ENCODE data around the gene SORCS3. TPM values are rescaled to one million over a fixed set of nuclear protein-coding genes. Genes with fewer than 3 reads are reported as not detected.
A peak's percentile ranks its signal among the peaks of the same experiment; 100 is the strongest.

SORCS3 gene
- total and polyA plus RNA-seq, 7 donors, result 0.15 to 1.1 (median 0.33) TPM; not detected in 2

- no peak overlapping the region for H3K4me3 ChIP-seq
- 76 to 84% methylated on average over 3 of the region's 3 CpGs for WGBS, 2 donors
- no peaks in the 10 kb centered on the region for H3K36me3 ChIP-seq
- peaks cover 0 to 24% (median 15%) of the 10 kb centered on the region in 4 donors for H3K4me1 ChIP-seq
- intact Hi-C loops (cut with DNase I), result no loop called here
- no peak for DNase-seq
- H3K27ac ChIP-seq, result peak overlapping the region in 1 of 4 donors; percentile 52
- no peaks in the 10 kb centered on the region for H3K9me3 ChIP-seq
- TF ChIP-seq CTCF (IDR thresholded peaks at IDR 0.05), result no peak
- TF ChIP-seq POLR2A (IDR thresholded peaks at IDR 0.05), result no peak
- no peak for TF ChIP-seq POLR2AphosphoS5 (IDR thresholded peaks at IDR 0.05)
- TF ChIP-seq EP300 (IDR thresholded peaks at IDR 0.05), result no peak
- H3K27me3 ChIP-seq, result no peaks in the 10 kb centered on the region
Measured at GRCh38 chr10:104731192-104731591, 90.1 kb downstream of the SORCS3 start.

GRCh38 chr10:104732222-104732621 lies 91.1 kb downstream of the SORCS3 start:
- Histone ChIP-seq H3K4me3 (no peak overlapping the region), H3K27me3 (no peaks in the 10 kb centered on the region), H3K36me3 (no peaks in the 10 kb centered on the region), H3K27ac (peak overlapping the region; percentile 29 to 52 (median 50)), H3K4me1 (peaks cover 0 to 26% (median 18%) of the 10 kb centered on the region in 4 donors), H3K9me3 (no peaks in the 10 kb centered on the region)
- intact Hi-C loops (cut with DNase I), result no loop called here
- no peak for DNase-seq
- TF ChIP-seq POLR2AphosphoS5 (IDR thresholded peaks at IDR 0.05), result peak in 3 of 4 donors; percentile 28 to 73 (median 32)
- no peak for TF ChIP-seq POLR2A (IDR thresholded peaks at IDR 0.05)
- TF ChIP-seq EP300 (IDR thresholded peaks at IDR 0.05), result peak; percentile 4 to 95 (median 68)
- 49 to 60% methylated on average over 3 of the region's 3 CpGs for WGBS, 2 donors

GRCh38 chr10:104734433-104734832 lies 93.3 kb downstream of the SORCS3 start:
- 46 to 48% methylated on average over 2 of the region's 2 CpGs for WGBS, 2 donors
- DNase-seq, result no peak
- no peaks in the 10 kb centered on the region for H3K27me3 ChIP-seq
- TF ChIP-seq EP300 (IDR thresholded peaks at IDR 0.05), result no peak
- TF ChIP-seq CTCF (IDR thresholded peaks at IDR 0.05), result no peak
- no peak for TF ChIP-seq POLR2A (IDR thresholded peaks at IDR 0.05)
- TF ChIP-seq POLR2AphosphoS5 (IDR thresholded peaks at IDR 0.05), result no peak
- H3K9me3 ChIP-seq, result no peaks in the 10 kb centered on the region
- no peaks in the 10 kb centered on the region for H3K36me3 ChIP-seq
- intact Hi-C loops (cut with DNase I), result no loop called here
- no peak overlapping the region for H3K27ac ChIP-seq
- no peak overlapping the region for H3K4me3 ChIP-seq
- peaks cover 0 to 26% (median 18%) of the 10 kb centered on the region in 4 donors for H3K4me1 ChIP-seq

- Histone ChIP-seq H3K36me3 (no peaks in the 10 kb centered on the region), H3K4me1 (peaks cover 0 to 26% (median 18%) of the 10 kb centered on the region in 4 donors), H3K9me3 (no peaks in the 10 kb centered on the region), H3K4me3 (peak overlapping the region in 2 of 4 donors; percentile 1 to 2), H3K27me3 (no peaks in the 10 kb centered on the region), H3K27ac (peak overlapping the region in 1 of 4 donors; percentile 14)
- TF ChIP-seq POLR2AphosphoS5 (IDR thresholded peaks at IDR 0.05), result no peak
- no peak for TF ChIP-seq POLR2A (IDR thresholded peaks at IDR 0.05)
- TF ChIP-seq CTCF (IDR thresholded peaks at IDR 0.05), result no peak
- TF ChIP-seq EP300 (IDR thresholded peaks at IDR 0.05), result no peak
- no peak for DNase-seq
- 39 to 59% methylated on average over 14 of the region's 14 CpGs for WGBS, 2 donors
- intact Hi-C loops (cut with DNase I), result no loop called here
Measured at GRCh38 chr10:104735036-104735756, 94.1 kb downstream of the SORCS3 start.

GRCh38 chr10:104735757-104736391 lies 94.8 kb downstream of the SORCS3 start:
- peak overlapping the region in 1 of 4 donors; percentile 14 for H3K27ac ChIP-seq
- no peak for TF ChIP-seq EP300 (IDR thresholded peaks at IDR 0.05)
- peak in 1 of 4 donors; percentile 34 for TF ChIP-seq POLR2AphosphoS5 (IDR thresholded peaks at IDR 0.05)
- DNase-seq, result no peak
- no peaks in the 10 kb centered on the region for H3K9me3 ChIP-seq
- H3K36me3 ChIP-seq, result no peaks in the 10 kb centered on the region
- intact Hi-C loops (cut with DNase I), result no loop called here
- H3K4me3 ChIP-seq, result peak overlapping the region in 2 of 4 donors; percentile 1 to 2
- H3K27me3 ChIP-seq, result no peaks in the 10 kb centered on the region
- WGBS, 2 donors, result 39 to 45% methylated on average over 10 of the region's 10 CpGs
- peaks cover 0 to 26% (median 18%) of the 10 kb centered on the region in 4 donors for H3K4me1 ChIP-seq

Data from sigmoid colon (tissue), 7 donors.